Endothelial cell of umbilical vein (primary cell): ENCODE measurements around the gene USP28. TPM values are rescaled to one million over a fixed set of nuclear protein-coding genes. Genes with fewer than 3 reads are reported as not detected.
A peak's percentile ranks its signal among the peaks of the same experiment; 100 is the strongest.

Experiments
- BruUV-seq: library from RNA; stranded (reverse); fragments of 400-500 nt; replicated peaks from 2 replicates; lab custom pipeline; 2021; lab: Mats Ljungman, UMichigan
- CTCF ChIA-PET: fragments of 300-600, 350-600 bp; sonication (Branson Sonifier 250); formaldehyde crosslinking; loops from one replicate; lab custom pipeline; 2021; ENCODE audit warnings: antibody characterized with exemption, inconsistent platforms; lab: Charles Lee
- POLR2A ChIA-PET: fragments of 300-600, 350-600 bp; sonication (Branson Sonifier 250); formaldehyde crosslinking; loops from one replicate; lab custom pipeline; 2021; ENCODE audit warnings: antibody characterized with exemption, inconsistent platforms; lab: Charles Lee
- DNase-seq: peaks from one replicate; pipeline ENCODE4 v3.0.0-alpha.2; 2011; ENCODE audit warnings: low read depth, low spot score
- FAIRE-seq: peaks from 2 replicates; lab custom pipeline; 2011; peaks lifted over from hg19 to GRCh38; lab: Jason Lieb, UNC
- H2AFZ ChIP-seq: 2 replicates; pipeline ENCODE4 v1.6.0; 2012; ENCODE audit warnings: low read depth, low read length, control low read depth, inconsistent platforms
- H3K27ac ChIP-seq: 2 replicates; pipeline ENCODE4 v1.5.1; 2011; ENCODE audit warnings: low read depth, mild to moderate bottlenecking, control low read depth, low read length, moderate library complexity; ENCODE audit not compliant: insufficient read depth
- H3K27me3 ChIP-seq, 2 experiments: 2 replicates each; pipeline versions ENCODE4 v1.6.0 to v1.6.1; 2011; ENCODE audit warnings: low read length in 2 of 2, mixed read lengths in 1 of 2; ENCODE audit not compliant: control insufficient read depth in 2 of 2, insufficient read depth in 2 of 2
- H3K36me3 ChIP-seq, 2 experiments: 2 replicates in 1 of 2; 3 replicates in 1 of 2; pipeline ENCODE4 v1.5.1; 2011; ENCODE audit warnings: low read length in 2 of 2, mild to moderate bottlenecking in 1 of 2, moderate library complexity in 1 of 2; ENCODE audit not compliant: control insufficient read depth in 2 of 2, insufficient read depth in 2 of 2; ENCODE audit errors: extremely low read depth in 1 of 2
- H3K4me1 ChIP-seq: 3 replicates; pipeline ENCODE4 v1.5.1; 2011; ENCODE audit warnings: mild to moderate bottlenecking, low read length; ENCODE audit not compliant: control insufficient read depth, insufficient read depth; ENCODE audit errors: extremely low read depth
- H3K4me2 ChIP-seq: 2 replicates; pipeline ENCODE4 v1.6.1; 2011; ENCODE audit warnings: low read length, control low read depth, mixed read lengths; ENCODE audit not compliant: insufficient read depth
- H3K4me3 ChIP-seq, 3 experiments: fragments of 200-600 bp in 1 of 3; sonication (generic), shearing (Covaris generic) in 1 of 3; replicated peaks in 1 of 3; 2 replicates each; pipeline ENCODE4 v1.5.1; 2011 to 2016; ENCODE audit warnings: control low read depth in 3 of 3, low read length in 3 of 3, mild to moderate bottlenecking in 2 of 3, inconsistent platforms in 1 of 3, low read depth in 1 of 3, moderate library complexity in 1 of 3; ENCODE audit not compliant: insufficient read depth in 1 of 3
- H3K79me2 ChIP-seq: 2 replicates; pipeline ENCODE4 v1.6.0; 2012; ENCODE audit warnings: low read length, inconsistent platforms; ENCODE audit not compliant: control insufficient read depth, insufficient read depth
- H3K9ac ChIP-seq: replicated peaks from 2 replicates; pipeline ENCODE3; 2011; ENCODE audit warnings: low read length, control low read depth; ENCODE audit not compliant: insufficient read depth; ENCODE audit errors: extremely low read depth
- H3K9me1 ChIP-seq: replicated peaks from 3 replicates; pipeline ENCODE4 v1.6.0; 2011; ENCODE audit warnings: mild to moderate bottlenecking, low read length; ENCODE audit not compliant: control insufficient read depth, insufficient read depth; ENCODE audit errors: extremely low read depth
- H3K9me3 ChIP-seq: replicated peaks from 2 replicates; pipeline ENCODE4 v1.5.1; 2012; ENCODE audit warnings: low read length, inconsistent platforms; ENCODE audit not compliant: control insufficient read depth, insufficient read depth
- H4K20me1 ChIP-seq: replicated peaks from 2 replicates; pipeline ENCODE3; 2011; ENCODE audit warnings: mild to moderate bottlenecking, low read length; ENCODE audit not compliant: control insufficient read depth, insufficient read depth; ENCODE audit errors: extremely low read depth
- EZH2 ChIP-seq: IDR thresholded peaks from 2 replicates; pipeline ENCODE4 v1.6.1; 2012; ENCODE audit warnings: borderline replicate concordance, low read depth, mild to moderate bottlenecking, moderate library complexity, low read length, inconsistent platforms; ENCODE audit not compliant: severe bottlenecking
- FOS ChIP-seq: IDR thresholded peaks from 2 replicates; pipeline ENCODE4 v1.6.1; 2011; ENCODE audit warnings: mild to moderate bottlenecking, low read length, moderate library complexity, borderline replicate concordance; ENCODE audit not compliant: insufficient read depth
- GATA2 ChIP-seq: IDR thresholded peaks from 2 replicates; pipeline ENCODE4 v1.7.0; 2011; ENCODE audit warnings: low read depth, mild to moderate bottlenecking, moderate library complexity, mixed read lengths, low read length; ENCODE audit not compliant: insufficient read length, insufficient read depth
- JUN ChIP-seq: IDR thresholded peaks from 2 replicates; pipeline ENCODE4 v1.6.1; 2011; ENCODE audit warnings: borderline replicate concordance, low read depth; ENCODE audit not compliant: insufficient read length, insufficient read depth
- MYC ChIP-seq: IDR thresholded peaks from one replicate; pipeline ENCODE4 v1.6.1; 2011; ENCODE audit warnings: mild to moderate bottlenecking, low read depth, low read length
- POLR2A ChIP-seq: IDR thresholded peaks from 2 replicates; pipeline ENCODE4 v1.6.1; 2012; ENCODE audit warnings: low read depth, mild to moderate bottlenecking, control low read depth, low read length
- POLR2AphosphoS5 ChIP-seq: IDR thresholded peaks from 2 replicates; pipeline ENCODE4 v1.6.1; 2012; ENCODE audit warnings: low read depth, mild to moderate bottlenecking, control low read depth, low read length, moderate library complexity; ENCODE audit not compliant: insufficient read depth
- dilution Hi-C: fragments of 300-500 bp; cut with MboI; formaldehyde crosslinking; loops from one replicate; pipeline ENCODE4 v1.15.0; 2019; ENCODE audit warnings: low sequenced_read_pairs; ENCODE audit not compliant: extremely low pct_ligation_motif_present
- intact Hi-C: fragments of 100-400 bp; cut with micrococcal nuclease; formaldehyde crosslinking; loops from one replicate; pipeline ENCODE4 v1.10.0; 2022
- polyA plus RNA-seq, 4 experiments: library from polyadenylated mRNA; depleted of rRNA in 3 of 4; stranded (reverse) in 3 of 4; unstranded in 1 of 4; fragments of >200 nt; gene quantifications; 2 replicates each; pipeline versions ENCODE4 v1.2.1 to v1.2.3, GENCODE V29; 2011 to 2012; ENCODE audit warnings: missing spikeins in 1 of 4
- total RNA-seq: library from RNA; stranded (reverse); gene quantifications from 2 replicates; pipeline ENCODE4 v1.2.3, GENCODE V29; 2021
- TF ChIP-seq, protein P1 (sequence below), 2 donors: IDR thresholded peaks; 1 replicate in 1 of 2; 2 replicates in 1 of 2; pipeline ENCODE4 v1.5.1; 2011; ENCODE audit warnings: low read length in 2 of 2, mild to moderate bottlenecking in 2 of 2, moderate library complexity in 2 of 2, control low read depth in 1 of 2, inconsistent platforms in 1 of 2, low read depth in 1 of 2; ENCODE audit not compliant: insufficient read depth in 1 of 2; ENCODE audit errors: extremely low read depth in 1 of 2
- TF ChIP-seq, protein P2 (sequence below): IDR thresholded peaks from 2 replicates; pipeline ENCODE4 v1.6.1; 2011; ENCODE audit not compliant: insufficient read depth, insufficient read length

Gene USP28
- total and polyA plus RNA-seq, 2 donors (not counting 3 experiments of a cell fraction or from before 2014, with no cell fraction given) = 19.2 to 29.6 TPM

DNA sequence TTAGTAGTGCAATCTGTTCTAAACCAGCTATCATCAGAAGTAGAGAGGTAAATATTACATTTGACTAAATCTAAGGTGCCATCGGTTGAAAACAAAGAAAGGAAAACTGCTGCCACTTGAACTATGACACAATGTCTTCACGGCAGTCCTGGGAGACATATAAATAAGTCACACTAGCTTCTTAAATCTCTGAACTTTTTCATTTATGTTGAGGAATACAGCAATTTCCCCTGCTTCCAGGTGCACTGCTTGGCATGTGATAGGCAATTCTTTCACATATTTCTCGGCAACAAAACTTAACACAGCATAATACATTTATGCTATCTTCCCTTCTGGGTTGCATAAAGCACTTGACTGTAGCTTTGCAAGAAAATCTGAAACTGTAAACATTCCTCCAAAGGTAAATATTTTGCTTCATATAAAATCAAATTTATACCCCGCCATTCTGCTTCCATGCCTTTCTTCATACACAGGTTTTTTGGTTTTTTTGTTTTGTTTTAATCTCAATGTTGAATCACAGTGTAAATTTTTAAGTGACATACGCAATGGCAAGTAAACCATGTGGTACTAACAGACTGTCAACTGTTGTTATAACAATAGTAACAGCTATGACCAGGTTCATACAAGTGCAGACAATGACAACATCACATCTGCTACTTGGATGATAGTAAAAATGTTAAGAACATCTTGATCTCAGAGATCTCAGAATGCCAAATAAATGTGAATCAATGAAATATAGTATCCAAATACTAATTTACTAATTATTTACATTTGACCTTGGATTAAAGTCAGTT is 18.2 kb downstream of the USP28 start:
- Histone ChIP-seq H3K9me1 (peaks cover 2% of the 10 kb centered on the region), H3K9me3 (no peaks in the 10 kb centered on the region), H4K20me1 (no peaks in the 10 kb centered on the region), H3K4me1 (peaks cover 5% of the 10 kb centered on the region), H3K79me2 (peaks cover 3% of the 10 kb centered on the region), H3K4me2 (peak overlapping the region; percentile 14), H3K9ac (no peak overlapping the region), H2AFZ (no peak overlapping the region), H3K4me3 (no peak overlapping the region), H3K36me3 (peaks cover 0 to 3% of the 10 kb centered on the region in 2 experiments), H3K27ac (no peak overlapping the region), H3K27me3 (no peaks in the 10 kb centered on the region)
- ChIA-PET POLR2A (interaction anchor here (0.5 kb wide), 1 partner anchor 84 kb away, joined by 3 read pairs; no protein-coding TSS in a partner anchor), CTCF (interaction anchor here (1.2 to 1.6 kb wide), 2 partner anchors 39 to 51 kb away, joined by 3 to 5 read pairs; no protein-coding TSS in a partner anchor)
- no TSS peak for BruUV-seq
- peak; percentile 54 for DNase-seq
- dilution Hi-C loops = no loop called here
- intact Hi-C loops = no loop called here
- FAIRE-seq = no peak
- TF ChIP-seq POLR2A (no peak), FOS (no peak), JUN (no peak), POLR2AphosphoS5 (no peak), MYC (no peak), GATA2 (no peak), EZH2 (no peak)
- TF ChIP-seq, protein P1, sequence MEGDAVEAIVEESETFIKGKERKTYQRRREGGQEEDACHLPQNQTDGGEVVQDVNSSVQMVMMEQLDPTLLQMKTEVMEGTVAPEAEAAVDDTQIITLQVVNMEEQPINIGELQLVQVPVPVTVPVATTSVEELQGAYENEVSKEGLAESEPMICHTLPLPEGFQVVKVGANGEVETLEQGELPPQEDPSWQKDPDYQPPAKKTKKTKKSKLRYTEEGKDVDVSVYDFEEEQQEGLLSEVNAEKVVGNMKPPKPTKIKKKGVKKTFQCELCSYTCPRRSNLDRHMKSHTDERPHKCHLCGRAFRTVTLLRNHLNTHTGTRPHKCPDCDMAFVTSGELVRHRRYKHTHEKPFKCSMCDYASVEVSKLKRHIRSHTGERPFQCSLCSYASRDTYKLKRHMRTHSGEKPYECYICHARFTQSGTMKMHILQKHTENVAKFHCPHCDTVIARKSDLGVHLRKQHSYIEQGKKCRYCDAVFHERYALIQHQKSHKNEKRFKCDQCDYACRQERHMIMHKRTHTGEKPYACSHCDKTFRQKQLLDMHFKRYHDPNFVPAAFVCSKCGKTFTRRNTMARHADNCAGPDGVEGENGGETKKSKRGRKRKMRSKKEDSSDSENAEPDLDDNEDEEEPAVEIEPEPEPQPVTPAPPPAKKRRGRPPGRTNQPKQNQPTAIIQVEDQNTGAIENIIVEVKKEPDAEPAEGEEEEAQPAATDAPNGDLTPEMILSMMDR (IDR thresholded peaks at IDR 0.05; ENCODE audit: extremely low read depth in 1 of 2, insufficient read depth in 1 of 2, low read depth in 1 of 2, low read length in 2 of 2) = no peak
- TF ChIP-seq, protein P2, sequence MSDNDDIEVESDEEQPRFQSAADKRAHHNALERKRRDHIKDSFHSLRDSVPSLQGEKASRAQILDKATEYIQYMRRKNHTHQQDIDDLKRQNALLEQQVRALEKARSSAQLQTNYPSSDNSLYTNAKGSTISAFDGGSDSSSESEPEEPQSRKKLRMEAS = no peak
